Muscle layer of duodenum (tissue), 2 donors: ENCODE measurements around the gene KAT7.

Experiments used
- H3K27ac ChIP-seq: one replicate; pipeline ENCODE4 v1.7.0; 2013; ENCODE audit warnings: mild to moderate bottlenecking, low read length
- H3K27me3 ChIP-seq: one replicate; pipeline ENCODE4 v1.7.0; 2013; ENCODE audit warnings: low read depth, mild to moderate bottlenecking, control low read depth, low read length
- H3K36me3 ChIP-seq, 2 donors: one replicate each; pipeline ENCODE4 v1.7.0; 2013; ENCODE audit warnings: low read length in 2 of 2, control low read depth in 1 of 2, mild to moderate bottlenecking in 1 of 2; ENCODE audit not compliant: insufficient read depth in 2 of 2, control insufficient read depth in 1 of 2
- H3K4me1 ChIP-seq, 2 donors: one replicate each; pipeline ENCODE4 v1.7.0; 2013; ENCODE audit warnings: low read length in 2 of 2, mild to moderate bottlenecking in 2 of 2, control low read depth in 1 of 2, moderate library complexity in 1 of 2; ENCODE audit not compliant: insufficient read depth in 2 of 2, control insufficient read depth in 1 of 2
- H3K4me3 ChIP-seq, 2 donors: one replicate each; pipeline ENCODE4 v1.7.0; 2013; ENCODE audit warnings: low read length in 2 of 2, low read depth in 1 of 2, mild to moderate bottlenecking in 1 of 2
- H3K9me3 ChIP-seq, 2 donors: one replicate each; pipeline ENCODE4 v1.7.0; 2013; ENCODE audit warnings: low read length in 2 of 2, control low read depth in 1 of 2, mild to moderate bottlenecking in 1 of 2; ENCODE audit not compliant: control insufficient read depth in 1 of 2
- donor health status: healthy.

The KAT7 gene

DNA sequence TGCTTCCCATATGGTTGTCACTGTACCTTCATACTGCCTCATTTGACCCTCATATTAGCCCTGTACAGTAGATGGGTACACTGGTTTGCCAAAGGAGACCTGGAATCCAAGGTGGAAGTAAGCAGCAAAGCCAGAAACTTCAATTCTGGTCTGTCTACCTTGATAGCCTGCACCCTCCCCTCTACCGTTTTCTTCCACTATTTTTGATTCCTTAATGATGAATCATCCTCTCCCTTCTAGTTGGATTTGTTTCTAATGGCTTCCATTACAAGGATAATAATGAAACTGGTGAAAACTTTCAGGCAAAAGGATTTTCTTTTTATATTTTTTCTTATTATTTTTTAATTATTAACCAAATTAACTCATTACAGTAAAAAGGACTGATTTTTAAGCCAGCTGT, 42.1 kb downstream of the KAT7 start:
- Histone ChIP-seq H3K27ac (no peak overlapping the region), H3K4me1 (peaks cover 0 to 11% of the 10 kb centered on the region in 2 donors), H3K4me3 (no peak overlapping the region), H3K36me3 (peaks cover 43 to 50% of the 10 kb centered on the region in 2 donors), H3K9me3 (no peaks in the 10 kb centered on the region), H3K27me3 (no peaks in the 10 kb centered on the region)

DNA sequence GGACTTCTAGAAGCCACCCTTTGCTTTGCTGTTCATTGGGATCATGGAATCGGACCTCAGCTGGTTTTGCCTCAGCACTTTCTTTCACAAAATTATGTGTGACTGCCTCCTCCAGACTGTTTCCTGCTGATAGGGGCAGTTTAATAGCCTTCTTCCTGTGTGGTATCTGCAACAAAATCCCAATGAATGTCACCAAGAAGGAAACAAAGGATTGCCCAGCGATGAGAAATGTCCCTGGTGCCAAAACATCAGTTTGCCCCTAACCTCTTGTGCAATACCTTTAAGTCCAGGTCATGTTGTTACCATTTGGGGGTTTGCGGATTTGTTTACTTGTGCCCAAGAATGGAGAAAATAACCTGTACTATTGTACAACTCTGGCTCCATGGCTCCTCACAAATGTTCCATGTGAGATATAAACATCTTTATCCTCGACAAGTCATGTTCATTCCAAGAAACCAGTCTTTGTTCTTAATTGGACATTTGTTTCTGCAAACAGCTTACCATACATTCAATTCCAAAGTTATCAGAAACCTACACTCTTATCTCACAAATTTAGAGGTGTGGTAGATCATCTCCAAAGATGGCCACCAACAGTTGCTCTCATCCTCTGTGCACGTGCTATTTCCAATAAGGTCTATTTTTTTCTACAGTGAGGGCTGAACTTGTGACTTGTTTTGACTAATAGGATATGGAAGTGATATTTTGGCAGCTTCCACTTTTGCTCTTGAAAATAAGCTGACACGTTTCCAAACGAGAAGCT, 44.5 kb downstream of the KAT7 start:
- no peaks in the 10 kb centered on the region for H3K9me3 ChIP-seq
- H3K27me3 ChIP-seq = no peaks in the 10 kb centered on the region
- peaks cover 27 to 31% of the 10 kb centered on the region in 2 donors for H3K36me3 ChIP-seq
- peaks cover 0 to 9% of the 10 kb centered on the region in 2 donors for H3K4me1 ChIP-seq
- no peak overlapping the region for H3K27ac ChIP-seq
- H3K4me3 ChIP-seq = no peak overlapping the region

DNA sequence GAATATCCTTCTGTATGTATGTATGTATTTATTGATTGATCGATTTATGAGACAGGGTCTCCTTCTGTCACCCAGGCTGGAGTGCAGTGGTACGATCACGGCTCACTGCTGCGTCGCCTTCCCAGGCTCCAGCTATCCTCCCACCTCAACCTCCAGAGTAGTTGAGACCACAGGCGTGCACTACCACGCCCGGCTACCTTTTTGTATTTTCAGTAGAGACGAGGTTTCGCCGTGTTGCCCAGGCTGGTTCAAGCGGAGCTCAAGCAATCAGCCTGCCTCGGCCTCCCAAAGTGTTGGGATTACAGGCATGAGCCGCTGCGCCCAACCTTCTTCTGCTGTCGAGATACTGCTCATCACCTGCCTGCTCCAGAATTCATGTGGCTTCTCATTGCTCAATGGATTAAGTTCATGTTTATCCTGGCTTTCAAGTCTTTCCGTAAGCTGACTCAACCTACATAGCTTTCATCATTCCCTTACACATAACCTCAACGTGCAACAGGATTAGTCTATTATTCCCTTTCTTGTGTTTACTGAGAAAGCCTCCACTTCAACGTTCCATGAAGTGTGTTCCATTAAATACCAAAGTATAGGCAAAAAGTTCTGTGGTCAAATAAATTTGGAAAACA, 45.8 kb downstream of the KAT7 start:
- peaks cover 27% of the 10 kb centered on the region in 2 donors for H3K36me3 ChIP-seq
- no peaks in the 10 kb centered on the region for H3K27me3 ChIP-seq
- peaks cover 0 to 5% of the 10 kb centered on the region in 2 donors for H3K4me1 ChIP-seq
- H3K27ac ChIP-seq = no peak overlapping the region
- no peaks in the 10 kb centered on the region for H3K9me3 ChIP-seq
- no peak overlapping the region for H3K4me3 ChIP-seq

DNA sequence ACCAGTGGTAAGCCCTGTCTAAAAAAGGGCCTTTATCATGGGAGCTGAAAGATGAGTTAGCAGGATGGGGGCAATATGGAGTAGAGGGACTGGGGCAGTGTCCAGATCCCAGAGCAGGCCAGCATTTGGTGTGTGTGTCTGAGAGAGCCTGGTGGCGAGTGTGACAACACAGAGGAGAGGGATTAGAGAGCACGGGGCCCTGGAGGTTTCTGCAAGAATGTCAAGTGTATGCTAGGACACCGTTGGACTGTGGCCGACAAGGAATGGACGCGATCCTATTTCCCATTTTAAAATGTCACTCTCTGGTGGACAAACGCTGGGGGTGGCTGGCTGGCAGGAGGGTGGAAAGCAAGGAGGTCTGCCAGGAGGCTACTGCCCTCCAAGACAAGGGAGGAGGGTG, 47.0 kb downstream of the KAT7 start:
- Histone ChIP-seq H3K4me3 (no peak overlapping the region), H3K27ac (no peak overlapping the region), H3K9me3 (no peaks in the 10 kb centered on the region), H3K36me3 (peaks cover 18 to 25% of the 10 kb centered on the region in 2 donors), H3K4me1 (peaks cover 0 to 5% of the 10 kb centered on the region in 2 donors), H3K27me3 (no peaks in the 10 kb centered on the region)

DNA sequence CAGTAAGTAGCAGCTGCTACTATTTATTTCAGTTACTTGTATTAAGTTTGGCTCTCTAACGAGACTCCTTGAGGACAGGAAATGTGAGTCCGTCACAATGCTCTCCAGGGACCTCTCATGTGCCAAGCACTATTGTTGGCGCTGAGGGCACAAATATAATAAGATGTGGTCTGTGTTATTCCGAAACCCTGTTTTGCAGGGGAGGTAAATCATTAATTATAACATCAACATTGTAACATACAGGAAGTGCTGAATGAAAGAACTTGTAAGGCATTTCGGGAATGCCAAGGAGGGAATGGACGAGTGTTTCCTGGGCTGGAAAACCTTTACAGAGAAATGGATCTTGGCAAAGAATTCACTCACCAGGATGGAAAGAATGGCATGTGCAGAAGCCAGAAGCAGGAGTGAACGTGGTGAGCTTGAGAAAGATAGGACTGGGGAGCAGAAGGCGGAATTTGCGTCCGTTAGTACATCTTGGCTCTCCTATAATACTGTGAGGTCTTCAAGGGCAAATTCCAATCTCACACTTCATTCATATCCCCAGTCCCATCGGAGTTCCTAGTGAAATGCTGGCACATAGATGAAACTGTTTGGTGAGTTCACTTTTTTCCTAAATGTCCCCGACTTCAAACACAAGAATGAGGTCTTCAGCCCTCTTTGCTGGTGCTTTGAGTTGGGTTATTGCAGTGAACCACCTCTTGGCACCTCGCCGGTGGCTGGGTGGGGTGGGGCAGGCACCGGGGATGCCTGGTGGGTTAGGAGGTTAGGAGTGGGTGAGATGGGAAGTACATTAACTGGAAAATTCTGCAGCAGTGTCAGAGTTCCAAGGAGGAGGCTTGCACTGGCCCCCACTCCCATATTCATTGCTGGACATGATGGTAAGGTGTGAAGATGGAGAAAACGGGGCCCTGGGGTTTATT, 47.9 kb downstream of the KAT7 start:
- Histone ChIP-seq H3K4me1 (peaks cover 0 to 5% of the 10 kb centered on the region in 2 donors), H3K4me3 (peak overlapping the region in 1 of 2 donors; percentile 12), H3K9me3 (no peaks in the 10 kb centered on the region), H3K27me3 (no peaks in the 10 kb centered on the region), H3K36me3 (peaks cover 16 to 24% of the 10 kb centered on the region in 2 donors), H3K27ac (no peak overlapping the region)

DNA sequence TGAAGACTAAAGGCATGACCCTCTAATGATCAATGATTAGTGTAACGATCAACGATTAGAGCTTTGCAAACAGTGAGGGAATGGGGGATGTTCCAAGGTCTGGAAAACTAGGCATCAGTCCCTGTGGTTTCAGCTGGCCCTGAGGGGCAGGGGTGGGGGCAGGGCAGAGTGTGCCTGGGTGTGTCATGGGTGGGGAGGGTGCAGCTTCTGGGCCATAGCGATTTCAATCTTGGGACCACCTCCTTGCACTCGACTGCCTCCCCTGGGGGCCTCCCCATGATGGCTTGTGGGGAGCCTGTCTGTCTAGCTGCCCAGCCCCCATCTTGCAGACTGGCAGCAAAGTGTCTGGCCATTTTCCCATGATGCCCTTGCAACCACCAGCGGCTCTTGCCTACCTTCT, 51.0 kb downstream of the KAT7 start:
- H3K4me1 ChIP-seq = peaks cover 0 to 5% of the 10 kb centered on the region in 2 donors
- peaks cover under 1 to 2% of the 10 kb centered on the region in 2 donors for H3K36me3 ChIP-seq
- H3K4me3 ChIP-seq = no peak overlapping the region
- no peaks in the 10 kb centered on the region for H3K9me3 ChIP-seq
- no peaks in the 10 kb centered on the region for H3K27me3 ChIP-seq
- H3K27ac ChIP-seq = no peak overlapping the region

DNA sequence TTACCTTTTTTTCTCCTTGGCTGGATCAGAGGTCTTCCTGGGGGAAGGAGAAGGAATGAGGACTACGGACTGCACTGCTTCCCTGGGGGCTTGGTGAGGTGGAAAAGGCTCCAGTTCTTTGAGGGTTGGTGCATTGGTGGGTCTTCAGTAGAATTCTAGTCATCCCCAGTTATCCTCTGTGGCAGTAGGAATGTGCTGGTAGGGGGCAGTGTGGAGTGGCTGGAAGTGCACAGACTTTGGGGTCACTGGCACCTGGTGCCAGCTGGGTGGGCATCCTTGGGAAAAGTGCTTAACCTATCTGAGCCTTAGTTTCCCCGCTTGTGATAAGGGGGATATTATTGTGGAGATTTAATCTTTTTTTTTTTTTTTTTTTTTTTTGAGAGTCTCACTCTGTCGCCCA, 53.1 kb downstream of the KAT7 start:
- Histone ChIP-seq H3K27me3 (no peaks in the 10 kb centered on the region), H3K9me3 (no peaks in the 10 kb centered on the region), H3K4me3 (no peak overlapping the region), H3K4me1 (peaks cover 11 to 23% of the 10 kb centered on the region in 2 donors), H3K27ac (no peak overlapping the region), H3K36me3 (no peaks in the 10 kb centered on the region)

DNA sequence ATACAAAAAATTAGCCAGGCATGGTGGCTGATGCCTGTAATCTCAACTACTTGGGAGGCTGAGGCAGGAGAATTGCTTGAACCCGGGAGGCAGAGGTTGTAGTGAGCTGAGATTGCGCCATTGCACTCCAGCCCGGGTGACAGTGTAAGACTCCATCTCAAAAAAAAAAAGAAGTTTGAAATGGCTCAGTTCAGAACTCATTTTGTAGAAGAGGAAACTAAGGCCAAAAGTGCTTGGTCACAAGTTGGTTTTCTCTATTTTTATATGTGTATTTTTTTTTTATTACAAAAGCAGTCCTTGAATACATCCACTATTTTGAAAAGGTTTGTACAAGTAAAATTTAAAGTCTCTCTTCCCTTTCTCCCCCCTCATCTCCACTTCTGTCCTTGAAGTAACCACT, 53.9 kb downstream of the KAT7 start:
- no peak overlapping the region for H3K27ac ChIP-seq
- no peak overlapping the region for H3K4me3 ChIP-seq
- H3K4me1 ChIP-seq = peaks cover 11 to 31% of the 10 kb centered on the region in 2 donors
- H3K9me3 ChIP-seq = no peaks in the 10 kb centered on the region
- H3K36me3 ChIP-seq = no peaks in the 10 kb centered on the region
- H3K27me3 ChIP-seq = no peaks in the 10 kb centered on the region

DNA sequence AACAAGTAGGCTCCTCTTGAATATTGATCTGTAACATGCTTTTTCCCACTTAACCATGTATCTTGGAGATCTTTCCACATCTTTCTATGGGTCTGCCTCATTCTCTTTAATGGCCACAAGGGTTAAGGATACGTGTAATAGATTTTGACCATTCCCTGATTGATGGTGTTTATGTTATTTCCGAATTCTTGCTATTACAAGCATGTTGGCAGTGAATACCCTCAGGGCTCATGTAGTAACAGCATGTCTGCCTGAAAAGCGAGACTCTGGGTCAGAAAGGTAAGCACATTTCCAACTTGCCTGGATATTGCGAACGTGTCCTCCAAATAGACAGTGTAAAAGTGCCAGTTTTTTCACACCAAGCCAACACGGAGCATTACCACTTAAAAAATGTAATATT, 54.4 kb downstream of the KAT7 start:
- Histone ChIP-seq H3K27ac (no peak overlapping the region), H3K36me3 (no peaks in the 10 kb centered on the region)

DNA sequence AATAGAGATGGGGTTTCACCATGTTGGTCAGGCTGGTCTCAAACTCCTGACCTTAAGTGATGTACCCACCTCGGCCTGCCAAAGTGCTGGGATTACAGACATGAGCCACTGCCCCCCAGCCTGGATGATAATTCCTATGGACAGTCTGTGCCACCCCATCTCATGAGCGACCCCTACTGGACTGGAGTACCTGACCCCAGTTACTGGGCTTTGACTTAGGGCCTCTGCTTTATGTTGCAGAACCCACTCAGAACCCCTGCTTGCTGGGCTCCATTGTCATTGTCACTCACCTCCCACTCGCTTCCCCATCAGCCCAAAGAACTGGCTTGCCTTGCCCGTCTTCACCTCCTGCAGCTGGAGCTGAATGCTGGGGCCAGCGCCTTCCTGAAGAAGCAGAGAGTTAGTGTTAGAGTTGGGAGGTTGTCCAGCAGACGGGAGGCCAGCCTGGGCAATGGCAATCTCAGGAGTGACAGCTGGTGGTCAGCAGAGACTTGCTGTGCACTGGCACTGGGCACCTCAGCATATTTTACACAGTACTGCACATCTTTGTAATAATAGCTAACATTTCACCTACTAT, 55.4 kb downstream of the KAT7 start:
- Histone ChIP-seq H3K27me3 (no peaks in the 10 kb centered on the region), H3K4me3 (no peak overlapping the region), H3K27ac (no peak overlapping the region), H3K4me1 (peaks cover 11 to 36% of the 10 kb centered on the region in 2 donors), H3K9me3 (no peaks in the 10 kb centered on the region), H3K36me3 (no peaks in the 10 kb centered on the region)

More for the DNA sequence above, 54.4 kb downstream of the KAT7 start:
- Histone ChIP-seq H3K4me1 (peaks cover 11 to 34% of the 10 kb centered on the region in 2 donors), H3K27me3 (no peaks in the 10 kb centered on the region), H3K4me3 (no peak overlapping the region), H3K9me3 (no peaks in the 10 kb centered on the region)

DNA sequence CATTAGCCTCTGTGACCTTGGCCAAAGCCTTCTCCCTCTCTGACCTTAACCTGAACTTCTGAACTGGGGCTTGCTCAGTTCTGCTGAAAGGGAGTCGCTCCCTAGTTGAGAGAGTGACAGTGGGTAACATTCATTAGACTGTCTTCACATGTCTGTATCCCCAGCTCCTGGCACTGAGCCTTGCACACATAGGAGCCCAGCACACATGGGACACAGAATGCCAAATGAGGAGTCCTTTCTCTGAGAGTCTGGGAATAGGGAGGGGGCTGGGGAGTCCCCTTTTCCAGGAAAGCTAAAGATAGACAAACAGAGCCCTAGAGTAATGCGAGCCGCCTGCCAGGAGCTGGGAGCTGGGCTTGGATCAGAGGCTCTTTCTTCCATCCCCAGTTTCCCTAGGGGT, 56.8 kb downstream of the KAT7 start:
- Histone ChIP-seq H3K4me3 (peak overlapping the region in 1 of 2 donors; percentile 11), H3K27ac (peak overlapping the region; percentile 66), H3K9me3 (no peaks in the 10 kb centered on the region), H3K4me1 (peaks cover 11 to 36% of the 10 kb centered on the region in 2 donors), H3K36me3 (no peaks in the 10 kb centered on the region), H3K27me3 (no peaks in the 10 kb centered on the region)
